ENCODE measurements around the gene SLC25A21.
"Not testable (repeated sequence)": the region's sequence is repeated elsewhere in the genome, so short reads cannot be mapped to it uniquely, and the experiment has no call there.

Gene SLC25A21

GRCh38 chr14:37089410-37089809 is 83.0 kb downstream of the SLC25A21 start:
- Histone ChIP-seq H3K27ac (ENCODE audit: low read depth, low read length, severe bottlenecking) (no peak overlapping the region), H3K4me3 (ENCODE audit: extremely low read depth, insufficient read depth, low read length, poor library complexity, severe bottlenecking) (no peak overlapping the region), H3K36me3 (ENCODE audit: control insufficient read depth, insufficient read depth, low read length) (no peaks in the 10 kb centered on the region), H3K4me1 (ENCODE audit: control insufficient read depth, insufficient read depth, low read length, poor library complexity, severe bottlenecking) (no peaks in the 10 kb centered on the region), H3K9me3 (ENCODE audit: control insufficient read depth, low read length) (no peaks in the 10 kb centered on the region)
- 80 to 100% methylated on average over 1 of the region's 3 CpGs for WGBS, 2 experiments (ENCODE audit: insufficient coverage in 2 of 2)

GRCh38 chr14:37088356-37089215 is 83.8 kb downstream of the SLC25A21 start:
- Histone ChIP-seq H3K4me3 (ENCODE audit: extremely low read depth, insufficient read depth, low read length, poor library complexity, severe bottlenecking) (no peak overlapping the region), H3K36me3 (ENCODE audit: control insufficient read depth, insufficient read depth, low read length) (no peaks in the 10 kb centered on the region), H3K9me3 (ENCODE audit: control insufficient read depth, low read length) (no peaks in the 10 kb centered on the region), H3K4me1 (ENCODE audit: control insufficient read depth, insufficient read depth, low read length, poor library complexity, severe bottlenecking) (no peaks in the 10 kb centered on the region), H3K27ac (ENCODE audit: low read depth, low read length, severe bottlenecking) (no peak overlapping the region)
- 89 to 91% methylated on average over 5 to 7 of the region's 9 CpGs for WGBS, 2 experiments (ENCODE audit: insufficient coverage in 2 of 2)

- Histone ChIP-seq H3K4me3 (ENCODE audit: extremely low read depth, insufficient read depth, low read length, poor library complexity, severe bottlenecking) (no peak overlapping the region), H3K36me3 (ENCODE audit: control insufficient read depth, insufficient read depth, low read length) (no peaks in the 10 kb centered on the region), H3K4me1 (ENCODE audit: control insufficient read depth, insufficient read depth, low read length, poor library complexity, severe bottlenecking) (no peaks in the 10 kb centered on the region), H3K9me3 (ENCODE audit: control insufficient read depth, low read length) (no peaks in the 10 kb centered on the region), H3K27ac (ENCODE audit: low read depth, low read length, severe bottlenecking) (no peak overlapping the region)
- no CpG with 5 or more reads among the region's 3 CpGs for WGBS, 2 experiments (ENCODE audit: insufficient coverage in 2 of 2)
These were observed 84.9 kb downstream of the SLC25A21 start for GRCh38 chr14:37087520-37087919.

- no CpG with 5 or more reads among the region's 5 CpGs for WGBS, 2 experiments (ENCODE audit: insufficient coverage in 2 of 2)
- H3K4me3 ChIP-seq (ENCODE audit: extremely low read depth, insufficient read depth, low read length, poor library complexity, severe bottlenecking) = no peak overlapping the region
- H3K4me1 ChIP-seq (ENCODE audit: control insufficient read depth, insufficient read depth, low read length, poor library complexity, severe bottlenecking) = no peaks in the 10 kb centered on the region
- no peak overlapping the region for H3K27ac ChIP-seq (ENCODE audit: low read depth, low read length, severe bottlenecking)
- H3K36me3 ChIP-seq (ENCODE audit: control insufficient read depth, insufficient read depth, low read length) = no peaks in the 10 kb centered on the region
- H3K9me3 ChIP-seq (ENCODE audit: control insufficient read depth, low read length) = no peaks in the 10 kb centered on the region
These were observed 88.8 kb downstream of the SLC25A21 start for GRCh38 chr14:37083599-37083998.

- Histone ChIP-seq H3K4me1 (ENCODE audit: control insufficient read depth, insufficient read depth, low read length, poor library complexity, severe bottlenecking) (no peaks in the 10 kb centered on the region), H3K27ac (ENCODE audit: low read depth, low read length, severe bottlenecking) (no peak overlapping the region), H3K9me3 (ENCODE audit: control insufficient read depth, low read length) (no peaks in the 10 kb centered on the region), H3K4me3 (ENCODE audit: extremely low read depth, insufficient read depth, low read length, poor library complexity, severe bottlenecking) (no peak overlapping the region), H3K36me3 (ENCODE audit: control insufficient read depth, insufficient read depth, low read length) (no peaks in the 10 kb centered on the region)
- WGBS, 2 experiments (ENCODE audit: insufficient coverage in 2 of 2) = no CpG with 5 or more reads among the region's 1 CpG
These were observed 90.0 kb downstream of the SLC25A21 start for GRCh38 chr14:37082449-37082848.

- Histone ChIP-seq H3K4me1 (ENCODE audit: control insufficient read depth, insufficient read depth, low read length, poor library complexity, severe bottlenecking) (no peaks in the 10 kb centered on the region), H3K36me3 (ENCODE audit: control insufficient read depth, insufficient read depth, low read length) (no peaks in the 10 kb centered on the region), H3K27ac (ENCODE audit: low read depth, low read length, severe bottlenecking) (no peak overlapping the region), H3K9me3 (ENCODE audit: control insufficient read depth, low read length) (no peaks in the 10 kb centered on the region), H3K4me3 (ENCODE audit: extremely low read depth, insufficient read depth, low read length, poor library complexity, severe bottlenecking) (no peak overlapping the region)
These were observed 90.5 kb downstream of the SLC25A21 start for GRCh38 chr14:37081856-37082255.

- no peak overlapping the region for H3K27ac ChIP-seq (ENCODE audit: low read depth, low read length, severe bottlenecking)
- WGBS, 2 experiments (ENCODE audit: insufficient coverage in 2 of 2) = 100% methylated on average over 1 of the region's 2 CpGs; no CpG with 5 or more reads in 1 of the 2 experiments
- H3K4me3 ChIP-seq (ENCODE audit: extremely low read depth, insufficient read depth, low read length, poor library complexity, severe bottlenecking) = no peak overlapping the region
These were observed 91.2 kb downstream of the SLC25A21 start for GRCh38 chr14:37081218-37081617.

GRCh38 chr14:37078131-37078530 is 94.3 kb downstream of the SLC25A21 start:
- H3K4me3 ChIP-seq (ENCODE audit: extremely low read depth, insufficient read depth, low read length, poor library complexity, severe bottlenecking) = no peak overlapping the region
- no peak overlapping the region for H3K27ac ChIP-seq (ENCODE audit: low read depth, low read length, severe bottlenecking)
- no peaks in the 10 kb centered on the region for H3K4me1 ChIP-seq (ENCODE audit: control insufficient read depth, insufficient read depth, low read length, poor library complexity, severe bottlenecking)
- H3K9me3 ChIP-seq (ENCODE audit: control insufficient read depth, low read length) = no peaks in the 10 kb centered on the region
- no peaks in the 10 kb centered on the region for H3K36me3 ChIP-seq (ENCODE audit: control insufficient read depth, insufficient read depth, low read length)
- WGBS, 2 experiments (ENCODE audit: insufficient coverage in 2 of 2) = 100% methylated on average over 1 to 2 of the region's 2 CpGs

More at GRCh38 chr14:37081218-37081617, 91.2 kb downstream of the SLC25A21 start:
- Histone ChIP-seq H3K4me1 (ENCODE audit: control insufficient read depth, insufficient read depth, low read length, poor library complexity, severe bottlenecking) (no peaks in the 10 kb centered on the region), H3K36me3 (ENCODE audit: control insufficient read depth, insufficient read depth, low read length) (no peaks in the 10 kb centered on the region), H3K9me3 (ENCODE audit: control insufficient read depth, low read length) (no peaks in the 10 kb centered on the region)

- WGBS, 2 experiments (ENCODE audit: insufficient coverage in 2 of 2) = 82 to 93% methylated on average over 1 to 4 of the region's 4 CpGs
- H3K9me3 ChIP-seq (ENCODE audit: control insufficient read depth, low read length); H3K4me1 ChIP-seq (ENCODE audit: control insufficient read depth, insufficient read depth, low read length, poor library complexity, severe bottlenecking); H3K4me3 ChIP-seq (ENCODE audit: extremely low read depth, insufficient read depth, low read length, poor library complexity, severe bottlenecking); H3K36me3 ChIP-seq (ENCODE audit: control insufficient read depth, insufficient read depth, low read length); H3K27ac ChIP-seq (ENCODE audit: low read depth, low read length, severe bottlenecking): not testable (repeated sequence)
These were observed 98.1 kb downstream of the SLC25A21 start for GRCh38 chr14:37074320-37074719.

GRCh38 chr14:37063467-37064240 is 108.8 kb downstream of the SLC25A21 start:
- H3K4me3 ChIP-seq (ENCODE audit: extremely low read depth, insufficient read depth, low read length, poor library complexity, severe bottlenecking) = no peak overlapping the region
- H3K27ac ChIP-seq (ENCODE audit: low read depth, low read length, severe bottlenecking) = no peak overlapping the region
- 80 to 100% methylated on average over 1 to 2 of the region's 4 CpGs for WGBS, 2 experiments (ENCODE audit: insufficient coverage in 2 of 2)
- no peaks in the 10 kb centered on the region for H3K36me3 ChIP-seq (ENCODE audit: control insufficient read depth, insufficient read depth, low read length)
- no peaks in the 10 kb centered on the region for H3K4me1 ChIP-seq (ENCODE audit: control insufficient read depth, insufficient read depth, low read length, poor library complexity, severe bottlenecking)
- no peaks in the 10 kb centered on the region for H3K9me3 ChIP-seq (ENCODE audit: control insufficient read depth, low read length)
